GM19468 (cell line): ENCODE data around the gene PSMG4.

Source experiments
- ATAC-seq: cut with Tn5 transposase; IDR thresholded peaks from one replicate; pipeline ENCODE4 v1.9.1; 2021; ENCODE audit warnings: mild to moderate bottlenecking, moderate library complexity, moderate number of reproducible peaks; ENCODE audit not compliant: unreplicated experiment; ENCODE audit errors: extremely low read depth

PSMG4 gene

DNA sequence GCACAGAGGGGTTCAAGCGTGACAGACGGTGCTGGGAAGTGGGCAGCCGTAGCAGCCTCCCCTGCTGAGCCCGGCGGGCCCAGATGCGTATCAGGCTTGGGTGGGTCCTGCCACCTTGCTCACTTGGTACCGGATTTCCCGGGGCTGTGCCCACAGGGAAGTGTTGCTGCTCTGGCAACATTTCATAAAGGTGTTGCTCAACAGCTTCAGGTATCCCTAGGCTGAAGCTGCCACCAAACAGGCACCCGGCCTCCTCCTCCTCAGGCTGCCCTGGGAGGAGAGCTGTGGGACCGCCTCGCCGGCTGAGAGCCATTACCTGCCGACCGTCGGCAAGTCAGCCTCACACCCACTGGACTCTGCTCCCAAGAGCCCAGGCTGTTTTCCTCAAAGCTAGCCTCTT, 11.5 kb downstream of the PSMG4 start:
- no peak for ATAC-seq

DNA sequence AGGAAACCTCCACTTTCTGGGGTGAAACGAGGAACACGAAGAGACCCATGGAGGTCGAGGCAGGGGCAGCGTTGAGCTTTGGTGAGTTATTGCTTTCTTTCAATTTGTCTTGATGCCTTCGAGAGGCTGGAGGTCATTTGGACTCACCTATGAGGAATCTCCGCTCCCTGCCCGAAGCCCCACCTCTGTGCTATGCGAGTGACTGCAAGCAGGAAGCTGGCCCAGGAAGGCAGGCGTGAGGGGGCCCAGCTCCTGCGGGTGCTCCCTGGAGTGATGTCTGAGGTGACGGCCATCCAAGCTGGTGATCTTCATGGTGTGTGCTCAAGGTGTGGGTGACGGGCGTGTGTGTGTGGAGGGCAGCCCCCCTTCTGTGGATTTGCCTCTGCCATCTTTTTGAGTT, 13.0 kb downstream of the PSMG4 start:
- ATAC-seq: no peak

DNA sequence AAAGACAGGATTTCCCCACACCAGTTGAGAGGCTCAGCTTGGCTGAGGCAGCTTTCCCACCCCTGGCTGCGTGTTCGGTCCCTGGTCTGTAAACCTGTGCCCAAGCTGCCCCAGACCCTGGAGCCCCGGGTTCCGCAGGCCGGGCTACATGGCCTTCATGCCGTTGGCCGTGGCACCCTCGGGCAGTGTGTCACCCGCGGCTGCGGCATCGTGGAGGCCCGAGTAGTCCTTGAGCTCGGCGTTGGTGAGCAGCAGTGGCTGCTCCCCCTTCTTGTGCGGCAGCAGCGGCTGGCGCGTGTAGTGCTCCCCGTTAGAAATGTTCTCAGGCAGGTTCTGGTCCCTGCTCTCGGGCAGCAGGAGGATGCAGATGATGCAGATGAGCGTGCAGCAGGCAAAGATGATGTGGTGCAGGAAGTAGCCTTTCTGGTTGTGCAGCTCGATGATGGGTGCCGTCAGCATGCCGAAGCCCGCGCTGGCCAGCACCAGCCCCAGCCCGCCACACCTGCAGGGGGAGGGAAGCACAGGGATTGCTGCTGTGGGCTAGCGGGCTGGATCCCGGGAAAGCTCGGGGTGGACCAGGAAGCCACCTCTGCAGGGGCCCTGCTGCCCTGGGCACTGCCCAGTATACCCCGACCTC, 14.3 kb downstream of the PSMG4 start:
- ATAC-seq: no peak

DNA sequence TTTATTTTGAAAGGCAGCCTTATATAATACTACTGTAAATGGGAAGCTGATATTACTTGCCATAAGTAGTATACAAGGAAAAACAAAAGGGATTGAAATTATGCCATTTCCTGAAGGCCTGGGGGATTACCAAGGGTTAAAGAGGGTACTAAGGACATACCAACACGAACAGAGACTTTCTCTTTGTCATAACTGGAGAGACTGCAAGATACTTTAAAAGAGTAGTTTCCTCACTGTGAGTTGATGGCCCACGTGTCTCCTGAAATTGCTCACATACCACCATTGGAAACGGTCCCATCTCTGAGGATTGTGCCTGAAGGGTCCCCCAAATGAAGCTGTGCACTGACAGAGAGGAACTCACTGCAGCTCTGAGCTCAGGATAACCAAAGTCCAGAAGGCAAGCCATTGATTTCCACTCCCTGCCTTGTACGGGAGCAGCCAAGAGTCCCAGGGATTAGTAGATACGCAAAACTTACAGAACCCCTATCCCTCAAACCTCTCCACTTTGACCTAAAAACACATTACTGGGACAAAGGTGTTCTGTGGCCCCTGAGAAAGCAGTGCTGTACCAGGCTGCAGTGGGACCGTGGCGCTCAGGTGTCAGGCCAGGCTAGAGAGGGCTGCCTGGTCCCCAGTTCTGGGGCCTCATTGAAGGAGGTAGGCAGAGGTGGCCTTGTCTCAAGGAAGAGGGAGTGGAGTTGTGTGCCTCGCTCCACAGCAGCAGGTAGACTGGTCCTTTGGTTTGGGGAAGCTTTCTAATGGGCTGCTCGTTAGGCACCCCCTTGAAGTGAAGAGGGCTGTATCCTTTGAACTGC, 15.2 kb downstream of the PSMG4 start:
- no peak for ATAC-seq

DNA sequence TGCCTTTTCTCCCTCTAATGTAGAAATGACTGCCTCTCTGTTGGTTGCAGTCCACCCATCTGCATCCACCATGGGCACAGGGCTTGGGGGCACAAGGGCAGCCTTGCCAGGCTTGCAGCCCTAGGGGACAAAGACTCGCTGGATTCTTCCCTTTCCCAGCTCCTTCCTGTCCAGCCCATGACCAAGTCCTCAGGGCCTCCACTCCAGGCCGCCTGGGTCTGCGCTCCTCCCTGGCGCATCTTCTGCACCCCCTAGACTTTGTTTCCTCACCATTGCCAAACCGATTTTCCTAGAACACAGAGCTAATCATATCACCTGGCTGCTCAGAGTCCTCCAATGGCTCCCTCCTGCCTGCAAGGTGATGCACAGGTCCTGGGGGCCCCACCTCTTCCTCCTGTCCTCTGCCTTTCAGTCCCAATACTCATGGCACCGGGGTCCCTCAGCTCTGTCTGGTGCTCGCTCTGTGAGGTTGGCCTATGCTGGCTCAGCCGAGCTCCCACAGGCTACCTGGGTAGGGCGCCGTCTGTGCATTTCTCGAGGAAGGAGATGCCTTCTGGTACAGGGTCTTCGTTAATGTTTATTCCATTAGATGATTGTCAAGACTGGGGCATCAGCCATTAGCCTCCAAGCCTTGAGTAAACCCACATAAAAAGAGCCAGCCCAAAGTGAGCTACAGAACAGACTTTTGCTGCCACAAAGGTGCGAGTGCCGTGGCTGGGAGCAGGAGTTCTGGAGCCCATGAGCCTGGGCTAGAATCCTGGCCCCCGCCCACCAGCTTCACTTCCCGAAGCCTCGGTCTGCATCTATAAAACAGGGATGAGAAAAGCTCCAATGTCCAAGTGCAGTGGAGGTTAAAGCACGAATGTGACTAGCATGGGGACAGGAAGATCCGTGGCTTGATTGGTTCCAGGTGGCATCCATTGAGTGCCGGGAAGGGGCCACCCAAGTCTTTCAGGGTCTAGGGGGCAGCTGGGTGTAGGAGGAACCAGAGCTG, 17.7 kb downstream of the PSMG4 start:
- ATAC-seq: no peak

DNA sequence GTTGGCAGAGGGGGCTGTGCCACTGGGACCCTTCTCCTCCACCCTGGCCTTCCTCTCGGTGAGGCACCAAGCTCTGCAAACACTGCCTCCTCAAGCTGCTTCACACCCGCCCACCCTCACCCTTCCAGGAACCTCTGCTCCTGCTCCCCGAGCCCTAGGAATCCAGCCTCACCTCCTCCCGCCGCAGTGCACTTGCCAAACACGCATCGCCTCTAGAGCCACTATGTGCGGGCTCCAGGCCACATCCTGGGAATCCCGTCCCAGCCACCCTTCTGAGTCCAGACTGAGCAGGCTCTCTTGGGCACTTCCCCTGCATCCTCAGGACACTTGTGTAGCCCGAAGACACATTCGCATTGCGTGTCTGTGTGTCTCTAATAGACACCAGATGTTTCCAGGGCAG, 18.5 kb downstream of the PSMG4 start:
- ATAC-seq: no peak

DNA sequence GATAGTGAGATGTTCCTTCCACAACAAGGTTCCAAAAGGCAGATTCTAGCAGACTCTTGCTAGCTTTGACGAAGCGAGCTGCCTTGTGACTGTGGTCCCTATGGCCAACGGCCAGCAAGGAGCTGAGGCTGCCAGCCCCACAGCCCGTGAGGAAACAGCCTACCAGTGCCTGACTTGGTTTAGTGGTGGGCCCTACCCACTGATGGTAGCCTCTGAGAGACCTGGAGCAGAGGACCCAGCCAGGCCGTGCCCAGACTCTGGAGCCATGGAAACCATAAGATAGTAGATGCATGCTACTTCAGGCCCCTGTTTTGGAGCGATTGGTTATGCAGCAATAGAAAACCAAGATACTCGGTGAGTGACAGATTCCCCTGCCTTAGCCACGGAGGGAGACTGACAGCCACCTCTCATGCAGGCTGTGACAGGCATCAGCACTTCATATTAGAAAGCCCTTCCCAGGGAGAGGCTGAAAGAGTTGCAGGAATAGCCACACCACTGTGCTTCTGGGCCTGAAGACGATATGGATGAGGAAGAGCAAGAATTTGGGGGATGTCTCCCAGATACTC, 19.2 kb downstream of the PSMG4 start:
- ATAC-seq: no peak

DNA sequence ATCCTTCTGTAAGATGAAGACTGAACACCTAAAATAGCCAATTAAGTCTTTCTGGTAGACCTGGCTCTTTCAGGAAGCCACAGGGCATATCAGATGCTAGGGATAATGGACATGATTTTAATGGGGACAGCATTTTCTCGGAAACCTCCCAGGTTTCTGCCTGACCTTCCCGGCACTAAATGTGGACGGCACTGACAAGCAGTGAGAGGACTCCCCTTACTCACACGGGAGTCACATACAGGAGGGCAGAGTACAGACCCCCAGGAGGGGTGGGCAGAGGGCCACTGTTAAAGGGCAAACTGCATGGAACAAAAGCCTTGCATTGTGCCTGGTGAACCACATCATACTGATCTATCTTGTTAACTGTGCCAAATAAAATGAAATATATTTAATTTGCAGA, 19.9 kb downstream of the PSMG4 start:
- ATAC-seq: no peak

DNA sequence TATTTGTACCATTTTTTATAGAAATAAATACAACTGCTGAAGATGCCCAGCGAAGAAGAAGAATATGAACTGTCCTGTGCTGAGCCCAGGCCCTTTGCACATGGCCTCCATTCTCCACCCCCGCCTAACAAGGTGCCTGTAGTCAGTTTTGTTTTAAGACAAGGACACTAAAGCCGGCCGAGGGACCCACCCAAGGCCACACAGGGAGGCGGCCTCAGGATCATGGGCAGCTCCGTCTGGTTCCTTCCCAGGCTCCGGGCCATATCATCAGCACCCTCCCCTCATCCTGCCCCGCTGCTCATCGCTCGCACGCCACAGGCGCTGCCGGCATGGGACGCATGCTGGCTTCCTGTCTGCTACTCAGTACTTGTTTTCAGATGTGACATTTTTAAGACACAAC, 21.3 kb downstream of the PSMG4 start:
- ATAC-seq: no peak

DNA sequence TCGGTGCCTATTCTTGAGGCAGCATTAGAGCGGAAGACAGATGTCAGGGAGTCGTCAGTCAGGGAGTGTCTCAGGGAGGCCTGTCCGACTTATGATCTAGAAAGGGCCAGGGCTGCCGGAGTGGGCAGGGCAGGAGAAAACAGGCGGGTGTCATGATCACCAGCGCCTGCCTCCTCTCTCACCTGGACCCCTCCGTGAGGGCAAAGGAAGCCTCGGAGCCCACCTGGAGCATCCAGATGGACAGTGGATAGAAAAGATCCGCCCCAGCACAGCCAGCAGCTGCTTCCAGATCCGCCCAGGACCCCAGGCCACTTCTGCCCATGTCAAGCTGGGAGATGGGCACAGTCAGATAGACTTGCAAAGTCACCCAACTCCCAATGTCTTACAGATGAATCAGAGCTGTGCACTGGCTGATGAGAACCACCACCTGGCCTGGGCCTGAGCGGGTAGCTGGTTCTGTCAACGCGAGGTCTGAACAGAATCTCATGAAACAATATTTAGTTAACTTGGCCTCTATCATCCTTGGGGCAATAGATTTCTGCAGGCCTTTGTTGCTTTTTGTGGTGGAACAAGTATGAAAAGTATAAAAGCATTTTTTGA, 22.2 kb downstream of the PSMG4 start:
- ATAC-seq: no peak

DNA sequence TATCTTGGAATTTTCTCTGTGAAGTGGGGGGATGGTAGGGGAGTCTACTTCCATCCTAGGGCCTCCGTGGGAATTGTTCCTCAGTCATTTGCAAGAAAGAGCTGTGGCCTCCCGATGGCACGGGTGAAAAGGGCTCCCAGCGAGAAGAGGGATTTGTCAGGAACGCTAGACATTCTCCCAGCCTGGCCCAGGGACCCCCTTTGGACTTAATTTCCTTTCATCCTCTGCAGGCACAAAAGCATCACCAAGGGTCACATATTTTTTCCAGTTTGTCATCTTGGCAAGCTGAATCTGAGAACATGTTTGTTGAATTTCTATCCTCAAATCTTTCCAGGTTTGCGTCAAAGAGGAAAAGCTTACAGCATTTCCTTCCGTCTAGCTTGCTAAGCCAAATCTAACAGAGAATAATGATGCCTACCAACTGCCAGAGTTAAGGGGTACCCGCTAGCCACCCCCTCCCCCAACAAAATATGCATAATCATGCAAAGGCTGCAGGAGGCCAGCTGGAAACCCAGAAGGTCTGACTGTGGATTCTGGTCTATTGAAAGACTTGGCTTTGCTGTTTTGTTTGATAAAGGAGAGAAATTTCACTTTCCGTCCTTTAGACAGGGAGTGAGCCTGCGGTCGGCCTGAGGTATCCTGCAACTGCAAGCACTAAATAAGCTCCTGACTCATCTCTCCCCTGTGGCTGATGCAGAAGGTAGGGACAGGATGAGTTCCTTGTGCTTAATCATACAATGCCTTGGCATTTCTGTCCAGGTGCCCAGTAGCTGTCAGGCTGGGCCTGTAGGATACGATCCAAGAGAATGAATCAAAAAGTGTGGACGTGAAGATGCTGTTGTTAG, 23.1 kb downstream of the PSMG4 start:
- ATAC-seq: no peak

DNA sequence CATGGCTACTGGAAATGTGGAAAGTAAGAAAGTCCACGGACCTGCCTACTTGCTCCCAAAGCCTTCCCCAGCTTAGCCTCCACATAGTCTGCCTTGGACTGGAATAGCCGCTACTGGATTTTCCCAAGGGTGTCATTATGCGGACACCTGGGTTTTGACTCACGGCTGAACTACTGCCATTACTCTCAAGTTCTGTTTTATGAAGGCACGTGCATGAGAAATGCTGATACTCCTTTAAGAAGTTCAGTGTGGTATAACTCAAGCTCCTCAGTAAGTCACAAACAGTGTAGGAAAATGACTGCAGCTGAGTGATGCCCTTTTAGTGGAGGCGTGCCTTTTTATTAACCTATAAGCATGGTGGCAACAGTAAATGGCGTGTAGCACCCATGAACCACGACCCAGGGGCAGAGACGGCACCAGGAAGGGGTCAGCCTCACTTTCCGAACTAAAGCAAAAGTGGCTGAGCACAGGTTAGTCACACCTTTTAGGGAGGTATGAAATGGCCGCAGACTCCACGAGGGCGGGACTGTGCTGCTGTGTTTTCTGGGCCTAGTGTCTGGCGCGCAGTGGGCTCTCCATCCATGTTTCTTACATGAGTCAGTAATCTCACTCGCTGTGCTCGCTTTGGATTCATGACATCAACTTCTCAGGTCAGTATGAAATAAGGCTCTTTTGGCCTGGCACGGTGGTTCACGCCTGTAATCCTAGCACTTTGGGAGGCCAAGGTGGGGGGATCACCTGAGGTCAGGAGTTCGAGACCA, 23.9 kb downstream of the PSMG4 start:
- ATAC-seq: no peak

DNA sequence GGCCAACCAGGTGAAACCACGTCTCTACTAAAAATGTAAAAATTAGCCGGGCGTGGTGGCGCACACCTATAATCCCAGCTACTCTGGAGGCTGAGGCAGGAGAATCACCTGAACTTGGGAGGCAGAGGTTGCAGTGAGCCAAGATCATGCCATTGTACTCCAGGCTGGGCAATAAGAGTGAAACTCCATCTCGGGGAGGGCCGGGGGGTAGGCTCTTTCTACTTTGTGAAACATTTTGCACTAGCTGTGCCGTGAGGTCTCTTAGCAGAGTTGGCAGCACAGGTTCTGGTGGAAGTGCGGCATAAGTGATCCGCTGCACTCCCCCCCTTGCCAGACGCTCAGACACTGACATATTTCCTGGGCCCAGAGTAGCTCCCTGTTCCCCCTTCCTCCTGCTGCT, 24.5 kb downstream of the PSMG4 start:
- ATAC-seq: no peak

DNA sequence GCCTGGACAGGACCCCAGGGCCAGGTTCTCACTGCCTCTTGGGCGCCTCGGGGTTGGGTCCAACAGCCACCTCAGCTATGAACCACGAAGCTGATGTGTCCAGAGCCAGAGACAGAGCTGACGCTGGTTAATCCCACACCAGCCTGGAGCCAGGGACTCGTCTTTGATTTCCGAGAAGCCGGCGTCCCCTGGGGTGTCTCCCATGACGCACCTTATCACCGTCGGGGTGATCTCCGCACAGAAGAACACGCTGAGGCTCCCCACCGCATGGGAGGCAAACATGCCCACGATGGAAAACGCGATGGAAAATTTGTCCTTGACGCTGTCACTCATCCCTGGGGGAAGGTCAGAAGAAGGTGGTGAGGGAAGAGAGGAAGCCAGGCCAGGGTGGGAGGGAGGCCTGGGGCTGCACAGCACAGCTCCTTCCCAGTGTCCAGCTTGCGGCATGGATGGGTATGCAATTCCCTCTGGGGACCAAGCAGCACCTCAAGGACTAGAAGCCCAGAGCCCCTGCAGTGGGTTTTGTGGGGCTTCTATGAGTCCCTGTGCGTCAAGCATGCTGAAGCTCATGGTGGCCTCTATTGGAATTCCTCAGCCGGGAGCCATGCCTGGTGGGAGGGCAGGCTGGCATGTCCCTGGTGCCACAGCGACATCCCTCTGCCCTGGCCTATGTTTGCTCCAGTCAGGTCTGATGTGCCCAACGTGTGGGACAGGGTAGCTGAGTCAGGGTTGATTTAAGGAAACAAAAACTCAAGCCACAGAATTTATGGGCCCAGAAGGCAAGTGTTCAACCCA, 25.1 kb downstream of the PSMG4 start:
- no peak for ATAC-seq

DNA sequence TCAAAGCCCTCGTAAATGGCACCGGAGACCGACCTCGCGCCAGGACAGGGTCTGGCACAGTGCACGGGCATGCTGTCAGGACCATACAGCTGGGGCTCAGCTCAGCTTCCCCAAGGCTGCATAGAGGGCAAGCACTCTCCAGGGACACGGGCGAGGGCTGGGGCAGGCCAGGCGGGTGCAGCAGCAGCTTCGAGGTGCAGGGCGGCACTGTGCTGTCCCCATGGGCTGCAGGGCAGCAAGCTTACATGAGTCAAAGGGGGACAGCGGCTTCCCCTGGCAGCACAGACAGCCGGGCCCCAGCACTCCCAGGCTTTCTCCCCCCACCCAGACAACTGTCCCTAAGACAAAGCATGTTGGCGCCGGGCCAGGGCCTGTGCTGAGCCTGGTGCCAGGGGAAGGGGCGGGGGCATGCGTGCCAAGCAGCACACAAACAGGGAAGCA, 25.7 kb downstream of the PSMG4 start:
- ATAC-seq: no peak

DNA sequence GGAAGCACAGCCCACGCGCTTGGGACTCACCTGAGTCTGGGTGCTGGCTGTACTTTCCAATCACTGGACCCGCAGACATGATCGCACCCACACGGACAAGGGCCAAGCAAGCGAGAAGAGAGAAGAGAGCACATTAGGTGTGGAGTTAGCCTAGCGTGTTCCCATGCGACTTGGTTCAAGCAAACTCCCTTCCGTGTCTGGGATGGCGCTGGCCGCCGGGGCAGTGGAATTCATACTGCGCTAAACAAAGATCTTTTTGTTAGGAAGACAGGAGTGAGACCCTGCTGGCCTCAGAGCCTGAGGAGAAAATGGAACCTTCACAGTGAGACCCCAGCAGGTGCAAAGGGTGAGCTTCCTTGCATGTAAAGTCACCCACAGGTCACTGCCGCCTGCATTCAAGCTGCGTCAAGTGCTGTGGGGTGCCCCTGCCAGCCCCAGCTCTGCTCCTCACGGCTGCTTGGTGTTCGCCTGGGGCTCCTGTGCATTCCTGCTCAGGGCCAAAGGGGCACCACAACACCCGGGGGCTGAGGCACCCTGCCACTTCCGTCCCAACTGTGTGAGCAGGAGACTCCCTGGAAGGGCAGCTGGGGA, 26.4 kb downstream of the PSMG4 start:
- ATAC-seq: no peak

DNA sequence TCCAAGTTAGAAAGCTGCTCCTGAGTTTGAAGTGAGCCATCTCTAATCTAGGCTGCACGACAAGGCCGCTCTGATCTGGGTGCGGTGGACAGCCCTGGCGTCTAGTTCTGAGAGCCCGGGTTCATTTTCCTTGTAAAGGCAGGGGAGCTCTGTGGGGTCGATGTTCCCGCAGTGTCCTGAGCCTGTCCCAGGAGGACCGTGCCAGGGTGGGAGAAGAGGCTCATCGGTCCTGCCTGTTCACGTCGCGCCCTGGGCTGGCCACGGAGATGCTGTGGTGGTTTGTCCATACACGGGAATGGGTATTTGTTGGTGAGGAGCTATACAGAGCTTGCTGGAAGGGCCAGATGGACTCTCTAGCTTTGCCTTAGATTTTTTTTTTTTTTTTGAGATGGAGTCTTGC, 27.0 kb downstream of the PSMG4 start:
- ATAC-seq: no peak
